GM23338 (cell line): ENCODE data around the gene FRS2. TPM values are rescaled to one million over a fixed set of nuclear protein-coding genes. Genes with fewer than 3 reads are reported as not detected.

ENCODE experiments used
- ATAC-seq: fragments of 200-7000 bp; cut with Tn5 transposase; 3 replicates; pipeline ENCODE4 v1.9.1; 2020
- DNase-seq: peaks from one replicate; pipeline ENCODE4 v3.0.0-alpha.2; 2015; ENCODE audit warnings: low spot score
- H2AFZ ChIP-seq: fragments of 200-600 bp; sonication (generic); 2 replicates; pipeline ENCODE4 v1.8.0; 2016; ENCODE audit warnings: antibody characterized with exemption, mild to moderate bottlenecking, moderate library complexity
- H3F3A ChIP-seq: fragments of 200-600 bp; sonication (generic); replicated peaks from 2 replicates; pipeline ENCODE4 v1.8.0; 2017; ENCODE audit warnings: antibody characterized with exemption, mixed run types, low read depth
- H3K27ac ChIP-seq: fragments of 200-600 bp; sonication (generic); 2 replicates; pipeline ENCODE4 v1.6.1; 2016; ENCODE audit warnings: low read depth
- H3K27me3 ChIP-seq: fragments of 200-600 bp; sonication (generic); 2 replicates; pipeline ENCODE4 v1.8.0; 2016; ENCODE audit warnings: mild to moderate bottlenecking, mixed run types, moderate library complexity; ENCODE audit not compliant: insufficient read depth
- H3K36me3 ChIP-seq: fragments of 200-600 bp; sonication (generic); 2 replicates; pipeline ENCODE4 v1.8.0; 2016; ENCODE audit warnings: mild to moderate bottlenecking; ENCODE audit not compliant: insufficient read depth
- H3K4me1 ChIP-seq: fragments of 200-600 bp; sonication (generic); 2 replicates; pipeline ENCODE4 v1.8.0; 2016; ENCODE audit warnings: mild to moderate bottlenecking, moderate library complexity; ENCODE audit not compliant: insufficient read depth
- H3K4me2 ChIP-seq: fragments of 200-600 bp; sonication (generic); 2 replicates; pipeline ENCODE4 v1.7.1; 2017; ENCODE audit warnings: mixed run types
- H3K4me3 ChIP-seq: fragments of 200-600 bp; sonication (generic); 2 replicates; pipeline ENCODE4 v1.6.1; 2016; ENCODE audit warnings: mixed run types
- H3K79me2 ChIP-seq: fragments of 200-600 bp; sonication (generic); replicated peaks from 2 replicates; pipeline ENCODE4 v1.8.0; 2017; ENCODE audit warnings: mild to moderate bottlenecking; ENCODE audit not compliant: insufficient read depth
- H3K9me2 ChIP-seq: fragments of 200-600 bp; sonication (generic); 2 replicates; pipeline ENCODE4 v1.8.0; 2017; ENCODE audit not compliant: insufficient read depth
- H4K20me1 ChIP-seq: fragments of 200-600 bp; sonication (generic); replicated peaks from 2 replicates; pipeline ENCODE4 v1.8.0; 2017; ENCODE audit warnings: mild to moderate bottlenecking; ENCODE audit not compliant: insufficient read depth
- H3K27ac Mint-ChIP-seq: 2 replicates; pipeline ENCODE4 v1.8.0; 2020; ENCODE audit warnings: inconsistent platforms, mild to moderate bottlenecking, moderate library complexity, mixed read lengths
- H3K27me3 Mint-ChIP-seq: 3 replicates; pipeline ENCODE4 v1.8.0; 2022; ENCODE audit warnings: low read depth, mild to moderate bottlenecking, moderate library complexity, mixed read lengths, inconsistent platforms; ENCODE audit not compliant: insufficient read depth, poor library complexity
- H3K36me3 Mint-ChIP-seq: 3 replicates; pipeline ENCODE4 v1.8.0; 2021; ENCODE audit warnings: low read depth, mild to moderate bottlenecking, inconsistent platforms, moderate library complexity, mixed read lengths
- H3K4me1 Mint-ChIP-seq: 3 replicates; pipeline ENCODE4 v1.8.0; 2020; ENCODE audit warnings: mild to moderate bottlenecking, inconsistent platforms, mixed read lengths
- H3K4me3 Mint-ChIP-seq: 3 replicates; pipeline ENCODE4 v1.8.0; 2021; ENCODE audit warnings: moderate library complexity, mild to moderate bottlenecking, inconsistent platforms, mixed read lengths
- H3K9me3 Mint-ChIP-seq: 3 replicates; pipeline ENCODE4 v1.8.0; 2020; ENCODE audit warnings: moderate library complexity, mild to moderate bottlenecking, inconsistent platforms, mixed read lengths
- CTCF ChIP-seq, 2 experiments: fragments of 200-600 bp in 1 of 2; sonication (generic) in 1 of 2; conservative IDR thresholded peaks; 2 replicates each; pipeline versions ENCODE4 v1.5.1 to v1.6.1; 2016 to 2017; ENCODE audit warnings: antibody characterized with exemption in 2 of 2, low read depth in 2 of 2, mild to moderate bottlenecking in 2 of 2, moderate library complexity in 1 of 2
- EZH2 ChIP-seq: fragments of 200-600 bp; sonication (generic); IDR thresholded peaks from one replicate; pipeline ENCODE4 v1.8.0; 2017; ENCODE audit warnings: antibody characterized with exemption, mild to moderate bottlenecking, low read depth; ENCODE audit not compliant: unreplicated experiment
- EZH2phosphoT487 ChIP-seq: fragments of 200-600 bp; sonication (generic); IDR thresholded peaks from one replicate; pipeline ENCODE4 v1.8.1; 2018; ENCODE audit warnings: antibody characterized with exemption; ENCODE audit not compliant: unreplicated experiment
- JUNB ChIP-seq: IDR thresholded peaks from one replicate; pipeline ENCODE4 v1.6.1; 2016; ENCODE audit warnings: antibody characterized with exemption; ENCODE audit not compliant: unreplicated experiment
- NANOG ChIP-seq: IDR thresholded peaks from 2 replicates; pipeline ENCODE4 v1.6.1; 2016; ENCODE audit warnings: antibody characterized with exemption, borderline replicate concordance
- POLR2AphosphoS5 ChIP-seq: IDR thresholded peaks from 2 replicates; pipeline ENCODE4 v1.6.1; 2016; ENCODE audit warnings: antibody characterized with exemption, low read depth
- STAT1 ChIP-seq: IDR thresholded peaks from one replicate; pipeline ENCODE4 v1.6.1; 2016; ENCODE audit warnings: antibody characterized with exemption; ENCODE audit not compliant: unreplicated experiment
- ZNF114 ChIP-seq: fragments of 250-450 bp; sonication (Bioruptor Pico); IDR thresholded peaks from 2 replicates; pipeline ENCODE4 v1.5.0; 2020; ENCODE audit warnings: mild to moderate bottlenecking, moderate library complexity
- ZNF331 ChIP-seq: fragments of 250-450 bp; sonication (Bioruptor Pico); IDR thresholded peaks from 2 replicates; pipeline ENCODE4 v1.5.0; 2020; ENCODE audit warnings: low read depth, mild to moderate bottlenecking, moderate library complexity
- ZNF462 ChIP-seq: fragments of 250-450 bp; sonication (Bioruptor Pico); IDR thresholded peaks from 2 replicates; pipeline ENCODE4 v1.5.0; 2020; ENCODE audit warnings: mild to moderate bottlenecking, moderate library complexity
- polyA plus RNA-seq: library from polyadenylated mRNA; unstranded; fragments of >200 nt; fragmentation: Nextera tagmentation; extraction: Ambion mirVana; gene quantifications from 2 replicates; pipeline ENCODE4 v1.2.1, GENCODE V29; 2016
- total RNA-seq: library from RNA; depleted of rRNA; stranded (reverse); fragments of >200 nt; shearing (Covaris generic); gene quantifications from 2 replicates; pipeline ENCODE4 v1.2.3, GENCODE V29; 2014
- TF ChIP-seq, protein P1 (sequence below): IDR thresholded peaks from one replicate; pipeline ENCODE4 v1.6.1; 2018; ENCODE audit warnings: antibody characterized with exemption; ENCODE audit not compliant: unreplicated experiment
- TF ChIP-seq, protein P2 (sequence below): IDR thresholded peaks from 2 replicates; pipeline ENCODE4 v1.6.1; 2016; ENCODE audit warnings: antibody characterized with exemption

FRS2 gene
- total and polyA plus RNA-seq, 2 experiments from 2014 or later: 34.3 to 45.0 TPM

DNA sequence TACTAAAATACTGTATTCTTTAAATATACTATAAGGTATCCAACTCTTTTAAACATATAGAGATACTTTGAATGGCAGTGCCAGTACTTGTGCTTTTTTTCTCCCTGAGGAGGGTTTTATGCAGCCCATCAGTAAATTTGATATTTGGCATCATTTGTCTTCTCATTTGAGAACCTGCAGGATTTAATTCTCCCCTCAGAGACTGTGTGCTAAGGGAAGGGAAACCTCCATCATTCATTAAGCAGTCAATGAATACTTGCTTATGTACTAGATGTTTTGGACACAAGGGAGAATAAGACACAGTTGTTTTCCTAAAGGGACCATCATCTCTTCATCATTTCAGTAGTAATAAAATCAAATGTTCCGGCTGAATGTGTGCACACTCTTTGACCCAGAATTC, 40.8 kb downstream of the FRS2 start (continued):
- TF ChIP-seq ZNF462 (CRISPR knock-in tag): no peak

- no peaks in the 10 kb centered on the region for H3K36me3 Mint-ChIP-seq
- Histone ChIP-seq H3K4me1 (peaks cover 54% of the 10 kb centered on the region), H3K36me3 (no peaks in the 10 kb centered on the region), H2AFZ (no peak overlapping the region), H3K27me3 (no peaks in the 10 kb centered on the region), H3K27ac (no peak overlapping the region), H4K20me1 (peaks cover 22% of the 10 kb centered on the region), H3K9me2 (no peaks in the 10 kb centered on the region), H3F3A (no peaks in the 10 kb centered on the region), H3K4me2 (peak overlapping the region; percentile 31; the same call in 1 of the 2 replicates), H3K79me2 (peaks cover 99% of the 10 kb centered on the region), H3K4me3 (no peak overlapping the region)
- no peak overlapping the region for H3K4me3 Mint-ChIP-seq
- no peaks in the 10 kb centered on the region for H3K27me3 Mint-ChIP-seq
- peaks cover 69% of the 10 kb centered on the region for H3K4me1 Mint-ChIP-seq
- ATAC-seq (no peak), DNase-seq (no peak)
- no peaks in the 10 kb centered on the region for H3K9me3 Mint-ChIP-seq
- H3K27ac Mint-ChIP-seq: no peak overlapping the region
- TF ChIP-seq EZH2 (no peak), STAT1 (no peak), NANOG (no peak), ZNF331 (CRISPR knock-in tag) (no peak), POLR2AphosphoS5 (no peak), JUNB (no peak), EZH2phosphoT487 (no peak), ZNF114 (CRISPR knock-in tag) (no peak), CTCF (conservative IDR thresholded peaks at IDR 0.05; ENCODE audit: low read depth in 2 of 2) (no peak)
- TF ChIP-seq, protein P1, sequence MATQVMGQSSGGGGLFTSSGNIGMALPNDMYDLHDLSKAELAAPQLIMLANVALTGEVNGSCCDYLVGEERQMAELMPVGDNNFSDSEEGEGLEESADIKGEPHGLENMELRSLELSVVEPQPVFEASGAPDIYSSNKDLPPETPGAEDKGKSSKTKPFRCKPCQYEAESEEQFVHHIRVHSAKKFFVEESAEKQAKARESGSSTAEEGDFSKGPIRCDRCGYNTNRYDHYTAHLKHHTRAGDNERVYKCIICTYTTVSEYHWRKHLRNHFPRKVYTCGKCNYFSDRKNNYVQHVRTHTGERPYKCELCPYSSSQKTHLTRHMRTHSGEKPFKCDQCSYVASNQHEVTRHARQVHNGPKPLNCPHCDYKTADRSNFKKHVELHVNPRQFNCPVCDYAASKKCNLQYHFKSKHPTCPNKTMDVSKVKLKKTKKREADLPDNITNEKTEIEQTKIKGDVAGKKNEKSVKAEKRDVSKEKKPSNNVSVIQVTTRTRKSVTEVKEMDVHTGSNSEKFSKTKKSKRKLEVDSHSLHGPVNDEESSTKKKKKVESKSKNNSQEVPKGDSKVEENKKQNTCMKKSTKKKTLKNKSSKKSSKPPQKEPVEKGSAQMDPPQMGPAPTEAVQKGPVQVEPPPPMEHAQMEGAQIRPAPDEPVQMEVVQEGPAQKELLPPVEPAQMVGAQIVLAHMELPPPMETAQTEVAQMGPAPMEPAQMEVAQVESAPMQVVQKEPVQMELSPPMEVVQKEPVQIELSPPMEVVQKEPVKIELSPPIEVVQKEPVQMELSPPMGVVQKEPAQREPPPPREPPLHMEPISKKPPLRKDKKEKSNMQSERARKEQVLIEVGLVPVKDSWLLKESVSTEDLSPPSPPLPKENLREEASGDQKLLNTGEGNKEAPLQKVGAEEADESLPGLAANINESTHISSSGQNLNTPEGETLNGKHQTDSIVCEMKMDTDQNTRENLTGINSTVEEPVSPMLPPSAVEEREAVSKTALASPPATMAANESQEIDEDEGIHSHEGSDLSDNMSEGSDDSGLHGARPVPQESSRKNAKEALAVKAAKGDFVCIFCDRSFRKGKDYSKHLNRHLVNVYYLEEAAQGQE: no peak
- TF ChIP-seq, protein P2, sequence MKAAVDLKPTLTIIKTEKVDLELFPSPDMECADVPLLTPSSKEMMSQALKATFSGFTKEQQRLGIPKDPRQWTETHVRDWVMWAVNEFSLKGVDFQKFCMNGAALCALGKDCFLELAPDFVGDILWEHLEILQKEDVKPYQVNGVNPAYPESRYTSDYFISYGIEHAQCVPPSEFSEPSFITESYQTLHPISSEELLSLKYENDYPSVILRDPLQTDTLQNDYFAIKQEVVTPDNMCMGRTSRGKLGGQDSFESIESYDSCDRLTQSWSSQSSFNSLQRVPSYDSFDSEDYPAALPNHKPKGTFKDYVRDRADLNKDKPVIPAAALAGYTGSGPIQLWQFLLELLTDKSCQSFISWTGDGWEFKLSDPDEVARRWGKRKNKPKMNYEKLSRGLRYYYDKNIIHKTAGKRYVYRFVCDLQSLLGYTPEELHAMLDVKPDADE: no peak
Measured at GRCh38 chr12:69511469-69512267, 41.5 kb downstream of the FRS2 start.
